NCI-H226 (cell line): ENCODE data around the gene HRH4.

Experiments used
- DNase-seq: peaks from one replicate; pipeline ENCODE4 v3.0.0-alpha.2; 2015

Gene HRH4

GRCh38 chr18:24515721-24516120 is 55.3 kb downstream of the HRH4 start:
- DNase-seq, result no peak

GRCh38 chr18:24516261-24516660 is 55.8 kb downstream of the HRH4 start:
- no peak for DNase-seq

GRCh38 chr18:24517554-24517953 is 57.1 kb downstream of the HRH4 start:
- DNase-seq, result no peak

GRCh38 chr18:24518596-24518995 is 58.2 kb downstream of the HRH4 start:
- no peak for DNase-seq
